Panc1 (cell line): ENCODE results near the gene SCRN1. TPM values are rescaled to one million over a fixed set of nuclear protein-coding genes. Genes with fewer than 3 reads are reported as not detected.

Source experiments
- ATAC-seq: fragments of 200-7000 bp; cut with Tn5 transposase; 2 replicates; pipeline ENCODE4 v1.9.1; 2020; ENCODE audit warnings: mild to moderate bottlenecking, moderate library complexity
- BruUV-seq: library from RNA; stranded (reverse); fragments of 400-500 nt; replicated peaks from 2 replicates; lab custom pipeline; 2021; lab: Mats Ljungman, UMichigan
- CTCF ChIA-PET: fragments of 300-600 bp; sonication (Branson Sonifier 250); formaldehyde crosslinking; loops from one replicate; lab custom pipeline; 2022; ENCODE audit warnings: antibody characterized with exemption; lab: Charles Lee
- POLR2A ChIA-PET: fragments of 300-600 bp; sonication (Branson Sonifier 250); formaldehyde crosslinking; loops from one replicate; lab custom pipeline; 2022; ENCODE audit warnings: antibody characterized with exemption; lab: Charles Lee
- DNase-seq: peaks from one replicate; pipeline ENCODE4 v3.0.0-alpha.2; 2010; ENCODE audit warnings: low read depth, low spot score
- H3K27ac ChIP-seq: 2 replicates; pipeline ENCODE4 v1.5.1; 2011; ENCODE audit warnings: mild to moderate bottlenecking, low read length, inconsistent platforms
- H3K27me3 ChIP-seq: fragments of 200-500 bp; sonication (Bioruptor generic); 2 replicates; pipeline ENCODE4 v1.6.0; 2014; ENCODE audit warnings: low read length, inconsistent platforms; ENCODE audit not compliant: control insufficient read depth, insufficient read depth
- H3K36me3 ChIP-seq: fragments of 200-500 bp; sonication (Bioruptor generic); 2 replicates; pipeline ENCODE4 v1.5.1; 2014; ENCODE audit warnings: inconsistent platforms, mild to moderate bottlenecking, low read length, moderate library complexity; ENCODE audit not compliant: control insufficient read depth, insufficient read depth
- H3K4me1 ChIP-seq: 2 replicates; pipeline ENCODE4 v1.5.1; 2011; ENCODE audit warnings: inconsistent platforms, mild to moderate bottlenecking, low read length, moderate library complexity; ENCODE audit not compliant: control insufficient read depth, insufficient read depth
- H3K4me3 ChIP-seq, 2 experiments: 2 replicates each; pipeline ENCODE4 v1.5.1; 2011 to 2012; ENCODE audit warnings: low read depth in 2 of 2, low read length in 2 of 2, mild to moderate bottlenecking in 2 of 2, inconsistent platforms in 1 of 2, moderate library complexity in 1 of 2
- H3K9me3 ChIP-seq: fragments of 200-500 bp; sonication (Bioruptor generic); 2 replicates; pipeline ENCODE4 v1.5.1; 2014; ENCODE audit warnings: low read depth, mild to moderate bottlenecking, inconsistent platforms, low read length, moderate library complexity; ENCODE audit not compliant: control insufficient read depth, insufficient read depth
- POLR2AphosphoS5 ChIP-seq: IDR thresholded peaks from 2 replicates; pipeline ENCODE4 v1.6.1; 2012; ENCODE audit warnings: mild to moderate bottlenecking, low read depth, low read length, moderate library complexity
- SIN3A ChIP-seq: IDR thresholded peaks from 2 replicates; pipeline ENCODE4 v1.6.1; 2012; ENCODE audit warnings: low read depth, mild to moderate bottlenecking, low read length, moderate library complexity, borderline replicate concordance; ENCODE audit not compliant: insufficient read depth
- TCF7L2 ChIP-seq: IDR thresholded peaks from 2 replicates; pipeline ENCODE4 v1.6.1; 2011; ENCODE audit warnings: mild to moderate bottlenecking, low read depth, low read length, inconsistent platforms
- in situ Hi-C: cut with HindIII; loops from 2 replicates; pipeline ENCODE4 v1.10.0; 2016; ENCODE audit warnings: low sequenced_read_pairs, low pct_unique_long_range_greater_than_20kb
- intact Hi-C: fragments of 100-400 bp; cut with micrococcal nuclease; formaldehyde crosslinking; loops from one replicate; pipeline ENCODE4 v1.10.0; 2022; ENCODE audit not compliant: unreplicated experiment
- total RNA-seq: library from RNA; stranded (reverse); gene quantifications from one replicate; pipeline ENCODE4 v1.2.1, GENCODE V29; 2021; ENCODE audit not compliant: unreplicated experiment
- TF ChIP-seq, protein P1 (sequence below): fragments of 450-650 bp; IDR thresholded peaks from 2 replicates; pipeline ENCODE4 v1.5.1; 2017; ENCODE audit warnings: mild to moderate bottlenecking
- TF ChIP-seq, protein P2 (sequence below), 2 experiments: IDR thresholded peaks; 2 replicates each; pipeline ENCODE4 v1.6.1; 2011 to 2012; ENCODE audit warnings: low read depth in 2 of 2, control low read depth in 1 of 2, low read length in 1 of 2, mild to moderate bottlenecking in 1 of 2, moderate library complexity in 1 of 2; ENCODE audit not compliant: insufficient read depth in 1 of 2

SCRN1 gene
- total RNA-seq, 1 experiment from 2014 or later = 189 TPM

DNA sequence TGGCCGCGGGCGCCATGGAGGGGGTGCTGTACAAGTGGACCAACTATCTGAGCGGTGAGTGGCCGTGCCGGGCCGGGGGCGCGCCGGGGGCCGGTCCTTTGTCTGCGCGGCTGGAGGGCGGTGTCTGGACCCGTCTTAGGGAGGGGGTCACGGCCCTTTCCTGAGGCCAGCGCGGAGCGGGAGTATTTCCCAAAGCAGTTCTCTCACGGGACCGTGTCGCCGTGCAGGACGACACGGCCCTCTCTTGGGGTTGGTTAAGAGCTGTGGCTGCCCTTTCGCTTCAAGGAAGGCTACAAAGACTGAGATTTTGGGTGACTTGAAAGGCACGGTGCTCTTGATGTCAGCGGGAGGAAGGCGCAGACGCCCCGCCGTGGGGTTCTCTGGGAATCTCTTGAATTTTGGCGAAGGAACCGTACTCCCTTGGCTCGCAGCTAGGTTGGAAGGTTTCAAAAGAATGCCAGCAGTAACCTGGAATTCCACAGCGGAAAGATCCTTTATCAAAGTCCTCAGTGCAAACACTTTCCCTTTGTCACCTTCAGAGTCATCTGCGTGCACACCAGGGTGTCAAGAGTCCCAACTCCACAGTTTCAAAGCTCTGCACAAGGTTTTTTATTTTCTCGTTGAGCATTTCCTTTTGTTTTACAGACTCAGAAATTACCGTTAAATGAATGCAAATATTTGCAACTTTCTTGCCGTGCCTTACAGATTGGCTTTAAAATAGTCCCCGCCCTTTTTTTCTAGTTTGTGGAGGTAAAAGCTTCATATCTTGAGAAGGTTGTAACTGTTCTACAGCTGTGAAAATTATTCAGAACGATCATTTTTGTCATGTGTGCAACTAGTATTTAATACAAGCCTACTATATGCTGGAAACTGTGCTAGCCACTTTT, 39.4 kb upstream of the SCRN1 start:
- no TSS peak for BruUV-seq
- Histone ChIP-seq H3K36me3 (no peaks in the 10 kb centered on the region), H3K27ac (peak overlapping the region; percentile 84), H3K27me3 (no peaks in the 10 kb centered on the region), H3K4me3 (peak overlapping the region; percentile 61 to 81), H3K4me1 (peaks cover 42% of the 10 kb centered on the region), H3K9me3 (no peaks in the 10 kb centered on the region)
- POLR2A ChIA-PET = no interaction called here
- peak; percentile 60 for ATAC-seq
- no peak for DNase-seq
- CTCF ChIA-PET = interaction anchor here (0.9 kb wide), 1 partner anchor 33 kb away, joined by 3 read pairs; no protein-coding TSS in a partner anchor
- TF ChIP-seq TCF7L2 = no peak; the same call in 1 of the 2 replicates
- intact Hi-C loops = no loop called here
- in situ Hi-C loops = no loop called here

DNA sequence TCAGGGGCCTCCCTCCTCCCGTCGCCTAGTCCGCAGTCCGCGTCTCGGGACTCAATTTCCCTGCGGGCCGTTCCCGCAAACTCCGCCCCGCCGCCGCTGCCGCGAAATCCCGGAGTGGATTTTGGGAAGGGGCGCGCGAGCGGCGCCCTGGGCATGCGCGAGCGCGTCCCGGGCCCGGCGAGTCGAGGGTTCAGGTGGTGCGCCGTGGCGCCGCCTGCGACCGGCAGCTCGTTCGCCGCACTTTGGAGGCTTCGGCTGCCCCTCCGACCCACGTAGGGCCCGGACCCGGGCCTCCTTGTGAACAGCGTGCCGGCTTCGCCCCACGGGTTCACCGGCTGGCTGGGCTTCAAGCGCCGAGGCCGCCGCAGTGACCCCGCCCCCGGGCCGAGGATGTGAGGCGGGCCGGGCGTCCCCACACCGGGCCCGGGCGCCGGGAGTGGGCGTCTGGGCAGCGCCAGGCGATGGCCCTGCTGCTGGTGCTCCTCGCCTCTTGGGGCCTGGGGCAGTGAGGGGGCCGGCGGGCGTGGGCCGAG, 38.7 kb upstream of the SCRN1 start, which contains the start of gene PLEKHA8:
TSS of gene PLEKHA8 (plus strand) at position 197 of the 533 bp plus-strand sequence. CDS start 351 bp downstream, outside the sequence.
- ATAC-seq = peak; percentile 73
- no peaks in the 10 kb centered on the region for H3K36me3 ChIP-seq
- H3K4me1 ChIP-seq = peaks cover 42% of the 10 kb centered on the region
- intact Hi-C loops = no loop called here
- TF ChIP-seq POLR2AphosphoS5 (peak; percentile 50; the same call in 1 of the 2 replicates), SIN3A (no peak; the same call in 1 of the 2 replicates), TCF7L2 (peak; percentile 97)
- ChIA-PET POLR2A (no interaction called here), CTCF (no interaction called here)
- no peaks in the 10 kb centered on the region for H3K27me3 ChIP-seq
- H3K27ac ChIP-seq = peak within 1 kb of the TSS; percentile 84
- no TSS peak for BruUV-seq
- in situ Hi-C loops = no loop called here
- DNase-seq = no peak
- H3K9me3 ChIP-seq = no peaks in the 10 kb centered on the region
- peak within 1 kb of the TSS; percentile 61 to 81 for H3K4me3 ChIP-seq

DNA sequence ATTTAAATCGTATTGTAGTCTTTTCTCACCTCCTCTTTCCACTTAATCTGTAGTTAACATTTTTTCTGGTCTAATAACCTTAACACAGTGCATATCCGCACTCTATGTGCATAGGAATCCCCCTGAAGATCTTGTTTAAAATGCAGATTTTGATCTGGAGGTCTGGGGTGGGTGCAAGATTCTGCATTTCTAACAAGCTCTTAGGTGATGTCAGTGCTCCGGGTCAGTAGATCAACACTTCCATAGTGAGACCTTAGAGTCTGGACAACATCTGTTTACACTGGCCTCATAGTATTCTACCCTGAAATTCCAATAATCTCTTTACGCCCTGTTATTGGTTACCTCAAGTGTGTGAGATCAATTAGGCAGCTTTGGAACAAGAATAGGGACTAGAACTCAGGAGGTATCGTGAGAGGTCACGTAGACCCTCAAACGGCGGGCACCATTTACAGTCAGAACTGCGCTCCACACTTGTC, 38.2 kb upstream of the SCRN1 start:
- intact Hi-C loops (no loop called here), in situ Hi-C loops (no loop called here)
- Histone ChIP-seq H3K27ac (peak overlapping the region; percentile 84), H3K27me3 (no peaks in the 10 kb centered on the region), H3K4me3 (peak overlapping the region; percentile 61 to 81), H3K36me3 (no peaks in the 10 kb centered on the region), H3K9me3 (no peaks in the 10 kb centered on the region), H3K4me1 (peaks cover 41% of the 10 kb centered on the region)
- ATAC-seq = peak; percentile 1; the same call in 1 of the 2 replicates
- CTCF ChIA-PET = no interaction called here
- BruUV-seq = no TSS peak
- DNase-seq = no peak
- POLR2A ChIA-PET = no interaction called here
- TF ChIP-seq SIN3A (no peak), TCF7L2 (no peak), POLR2AphosphoS5 (no peak; the same call in 1 of the 2 replicates)
- TF ChIP-seq, protein P1, sequence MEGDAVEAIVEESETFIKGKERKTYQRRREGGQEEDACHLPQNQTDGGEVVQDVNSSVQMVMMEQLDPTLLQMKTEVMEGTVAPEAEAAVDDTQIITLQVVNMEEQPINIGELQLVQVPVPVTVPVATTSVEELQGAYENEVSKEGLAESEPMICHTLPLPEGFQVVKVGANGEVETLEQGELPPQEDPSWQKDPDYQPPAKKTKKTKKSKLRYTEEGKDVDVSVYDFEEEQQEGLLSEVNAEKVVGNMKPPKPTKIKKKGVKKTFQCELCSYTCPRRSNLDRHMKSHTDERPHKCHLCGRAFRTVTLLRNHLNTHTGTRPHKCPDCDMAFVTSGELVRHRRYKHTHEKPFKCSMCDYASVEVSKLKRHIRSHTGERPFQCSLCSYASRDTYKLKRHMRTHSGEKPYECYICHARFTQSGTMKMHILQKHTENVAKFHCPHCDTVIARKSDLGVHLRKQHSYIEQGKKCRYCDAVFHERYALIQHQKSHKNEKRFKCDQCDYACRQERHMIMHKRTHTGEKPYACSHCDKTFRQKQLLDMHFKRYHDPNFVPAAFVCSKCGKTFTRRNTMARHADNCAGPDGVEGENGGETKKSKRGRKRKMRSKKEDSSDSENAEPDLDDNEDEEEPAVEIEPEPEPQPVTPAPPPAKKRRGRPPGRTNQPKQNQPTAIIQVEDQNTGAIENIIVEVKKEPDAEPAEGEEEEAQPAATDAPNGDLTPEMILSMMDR = no peak
- TF ChIP-seq, protein P2, sequence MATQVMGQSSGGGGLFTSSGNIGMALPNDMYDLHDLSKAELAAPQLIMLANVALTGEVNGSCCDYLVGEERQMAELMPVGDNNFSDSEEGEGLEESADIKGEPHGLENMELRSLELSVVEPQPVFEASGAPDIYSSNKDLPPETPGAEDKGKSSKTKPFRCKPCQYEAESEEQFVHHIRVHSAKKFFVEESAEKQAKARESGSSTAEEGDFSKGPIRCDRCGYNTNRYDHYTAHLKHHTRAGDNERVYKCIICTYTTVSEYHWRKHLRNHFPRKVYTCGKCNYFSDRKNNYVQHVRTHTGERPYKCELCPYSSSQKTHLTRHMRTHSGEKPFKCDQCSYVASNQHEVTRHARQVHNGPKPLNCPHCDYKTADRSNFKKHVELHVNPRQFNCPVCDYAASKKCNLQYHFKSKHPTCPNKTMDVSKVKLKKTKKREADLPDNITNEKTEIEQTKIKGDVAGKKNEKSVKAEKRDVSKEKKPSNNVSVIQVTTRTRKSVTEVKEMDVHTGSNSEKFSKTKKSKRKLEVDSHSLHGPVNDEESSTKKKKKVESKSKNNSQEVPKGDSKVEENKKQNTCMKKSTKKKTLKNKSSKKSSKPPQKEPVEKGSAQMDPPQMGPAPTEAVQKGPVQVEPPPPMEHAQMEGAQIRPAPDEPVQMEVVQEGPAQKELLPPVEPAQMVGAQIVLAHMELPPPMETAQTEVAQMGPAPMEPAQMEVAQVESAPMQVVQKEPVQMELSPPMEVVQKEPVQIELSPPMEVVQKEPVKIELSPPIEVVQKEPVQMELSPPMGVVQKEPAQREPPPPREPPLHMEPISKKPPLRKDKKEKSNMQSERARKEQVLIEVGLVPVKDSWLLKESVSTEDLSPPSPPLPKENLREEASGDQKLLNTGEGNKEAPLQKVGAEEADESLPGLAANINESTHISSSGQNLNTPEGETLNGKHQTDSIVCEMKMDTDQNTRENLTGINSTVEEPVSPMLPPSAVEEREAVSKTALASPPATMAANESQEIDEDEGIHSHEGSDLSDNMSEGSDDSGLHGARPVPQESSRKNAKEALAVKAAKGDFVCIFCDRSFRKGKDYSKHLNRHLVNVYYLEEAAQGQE (IDR thresholded peaks at IDR 0.05; ENCODE audit: insufficient read depth in 1 of 2, low read depth in 2 of 2, low read length in 1 of 2) = no peak
